ENCODE measurements around the gene TTC23L.

GRCh38 chr5:34822956-34823715, 15.8 kb upstream of the TTC23L start:
- TF ChIP-seq POLR2A (IDR thresholded peaks at IDR 0.05) (no peak), CTCF (IDR thresholded peaks at IDR 0.05) (no peak), POLR2AphosphoS5 (IDR thresholded peaks at IDR 0.05) (no peak), EP300 (IDR thresholded peaks at IDR 0.05) (no peak)
